ENCODE results near the gene AUTS2.

Gene AUTS2

GRCh38 chr7:69935107-69935506 lies 336.8 kb downstream of the AUTS2 start:
- no peaks in the 10 kb centered on the region for H3K9me3 ChIP-seq (ENCODE audit: low read length)
- peaks cover 61% of the 10 kb centered on the region for H3K4me1 ChIP-seq (ENCODE audit: insufficient read depth, low read length, severe bottlenecking)
- H3K4me2 ChIP-seq (ENCODE audit: low read length) = peak overlapping the region; percentile 43; the same call in 1 of the 2 replicates
- no peaks in the 10 kb centered on the region for H3K27me3 ChIP-seq (ENCODE audit: insufficient read depth, low read length)
- no peaks in the 10 kb centered on the region for H3K9me2 ChIP-seq (ENCODE audit: low read depth, low read length)
- no peak overlapping the region for H3K9ac ChIP-seq (ENCODE audit: low read length)
- H3F3A ChIP-seq (ENCODE audit: insufficient read depth, low read length) = no peaks in the 10 kb centered on the region
- no peak for TF ChIP-seq EZH2 (IDR thresholded peaks at IDR 0.05; ENCODE audit: borderline replicate concordance, low read length)
- TF ChIP-seq, protein P1, sequence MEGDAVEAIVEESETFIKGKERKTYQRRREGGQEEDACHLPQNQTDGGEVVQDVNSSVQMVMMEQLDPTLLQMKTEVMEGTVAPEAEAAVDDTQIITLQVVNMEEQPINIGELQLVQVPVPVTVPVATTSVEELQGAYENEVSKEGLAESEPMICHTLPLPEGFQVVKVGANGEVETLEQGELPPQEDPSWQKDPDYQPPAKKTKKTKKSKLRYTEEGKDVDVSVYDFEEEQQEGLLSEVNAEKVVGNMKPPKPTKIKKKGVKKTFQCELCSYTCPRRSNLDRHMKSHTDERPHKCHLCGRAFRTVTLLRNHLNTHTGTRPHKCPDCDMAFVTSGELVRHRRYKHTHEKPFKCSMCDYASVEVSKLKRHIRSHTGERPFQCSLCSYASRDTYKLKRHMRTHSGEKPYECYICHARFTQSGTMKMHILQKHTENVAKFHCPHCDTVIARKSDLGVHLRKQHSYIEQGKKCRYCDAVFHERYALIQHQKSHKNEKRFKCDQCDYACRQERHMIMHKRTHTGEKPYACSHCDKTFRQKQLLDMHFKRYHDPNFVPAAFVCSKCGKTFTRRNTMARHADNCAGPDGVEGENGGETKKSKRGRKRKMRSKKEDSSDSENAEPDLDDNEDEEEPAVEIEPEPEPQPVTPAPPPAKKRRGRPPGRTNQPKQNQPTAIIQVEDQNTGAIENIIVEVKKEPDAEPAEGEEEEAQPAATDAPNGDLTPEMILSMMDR (IDR thresholded peaks at IDR 0.05; ENCODE audit: low read length) = no peak
- H3K4me3 ChIP-seq (ENCODE audit: low read depth, low read length, poor library complexity, severe bottlenecking) = no peak overlapping the region
- H3K79me2 ChIP-seq (ENCODE audit: insufficient read depth, low read length) = peaks cover 74% of the 10 kb centered on the region
- H3K27ac ChIP-seq (ENCODE audit: low read depth, low read length, poor library complexity, severe bottlenecking) = peak overlapping the region; percentile 85
- H3K36me3 ChIP-seq (ENCODE audit: insufficient read depth, low read length) = no peaks in the 10 kb centered on the region
- no peak overlapping the region for H2AFZ ChIP-seq (ENCODE audit: low read length)
- no peaks in the 10 kb centered on the region for H4K20me1 ChIP-seq (ENCODE audit: insufficient read depth, low read length)

GRCh38 chr7:69937097-69937496 lies 338.8 kb downstream of the AUTS2 start:
- no peaks in the 10 kb centered on the region for H3K9me2 ChIP-seq (ENCODE audit: low read depth, low read length)
- no peak overlapping the region for H2AFZ ChIP-seq (ENCODE audit: low read length)
- no peaks in the 10 kb centered on the region for H3K9me3 ChIP-seq (ENCODE audit: low read length)

DNA sequence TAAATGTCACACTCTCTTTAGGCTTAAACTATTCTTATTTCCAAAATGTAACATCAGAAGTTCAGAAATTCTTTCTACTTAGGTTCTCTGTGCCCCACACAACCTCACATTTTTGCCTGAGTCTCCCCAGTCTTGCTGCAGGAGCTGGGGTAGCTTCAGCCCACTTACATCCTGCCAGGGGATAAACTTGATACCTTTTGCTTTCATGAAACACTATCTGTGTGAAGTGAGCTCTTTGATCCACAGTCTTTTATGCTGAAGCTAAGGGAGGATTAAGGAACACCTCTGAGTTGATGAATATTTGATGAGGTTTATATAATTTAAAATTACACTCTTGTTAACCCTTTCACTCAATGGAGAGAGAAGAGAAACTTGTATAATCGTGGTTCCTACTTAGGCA lies 341.0 kb downstream of the AUTS2 start:
- Histone ChIP-seq H3K36me3 (ENCODE audit: insufficient read depth, low read length) (no peaks in the 10 kb centered on the region), H3K9me3 (ENCODE audit: low read length) (no peaks in the 10 kb centered on the region), H3K4me1 (ENCODE audit: insufficient read depth, low read length, severe bottlenecking) (peaks cover 46% of the 10 kb centered on the region), H3K9me2 (ENCODE audit: low read depth, low read length) (no peaks in the 10 kb centered on the region), H3K27ac (ENCODE audit: low read depth, low read length, poor library complexity, severe bottlenecking) (no peak overlapping the region), H3K4me3 (ENCODE audit: low read depth, low read length, poor library complexity, severe bottlenecking) (no peak overlapping the region), H3K79me2 (ENCODE audit: insufficient read depth, low read length) (peaks cover 53% of the 10 kb centered on the region), H2AFZ (ENCODE audit: low read length) (no peak overlapping the region), H3K4me2 (ENCODE audit: low read length) (no peak overlapping the region), H3K9ac (ENCODE audit: low read length) (no peak overlapping the region), H4K20me1 (ENCODE audit: insufficient read depth, low read length) (no peaks in the 10 kb centered on the region), H3F3A (ENCODE audit: insufficient read depth, low read length) (no peaks in the 10 kb centered on the region), H3K27me3 (ENCODE audit: insufficient read depth, low read length) (no peaks in the 10 kb centered on the region)
- TF ChIP-seq, protein P1 (IDR thresholded peaks at IDR 0.05; ENCODE audit: low read length) = no peak
- no peak for TF ChIP-seq EZH2 (IDR thresholded peaks at IDR 0.05; ENCODE audit: borderline replicate concordance, low read length)

More at GRCh38 chr7:69937097-69937496, 338.8 kb downstream of the AUTS2 start:
- no peaks in the 10 kb centered on the region for H3F3A ChIP-seq (ENCODE audit: insufficient read depth, low read length)
- H3K4me2 ChIP-seq (ENCODE audit: low read length) = no peak overlapping the region
- no peaks in the 10 kb centered on the region for H4K20me1 ChIP-seq (ENCODE audit: insufficient read depth, low read length)
- no peak overlapping the region for H3K9ac ChIP-seq (ENCODE audit: low read length)
- TF ChIP-seq EZH2 (IDR thresholded peaks at IDR 0.05; ENCODE audit: borderline replicate concordance, low read length) = no peak
- TF ChIP-seq, protein P1 (IDR thresholded peaks at IDR 0.05; ENCODE audit: low read length) = no peak
- H3K4me1 ChIP-seq (ENCODE audit: insufficient read depth, low read length, severe bottlenecking) = peaks cover 53% of the 10 kb centered on the region
- H3K79me2 ChIP-seq (ENCODE audit: insufficient read depth, low read length) = peaks cover 63% of the 10 kb centered on the region
- H3K27ac ChIP-seq (ENCODE audit: low read depth, low read length, poor library complexity, severe bottlenecking) = no peak overlapping the region
- no peaks in the 10 kb centered on the region for H3K27me3 ChIP-seq (ENCODE audit: insufficient read depth, low read length)
- H3K36me3 ChIP-seq (ENCODE audit: insufficient read depth, low read length) = no peaks in the 10 kb centered on the region
- H3K4me3 ChIP-seq (ENCODE audit: low read depth, low read length, poor library complexity, severe bottlenecking) = no peak overlapping the region

Measured in OCI-LY1 (cell line).